GM23338 (cell line): ENCODE measurements around the gene ZNF429. TPM values are rescaled to one million over a fixed set of nuclear protein-coding genes. Genes with fewer than 3 reads are reported as not detected.

Experiments used
- ATAC-seq: fragments of 200-7000 bp; cut with Tn5 transposase; 3 replicates; pipeline ENCODE4 v1.9.1; 2020
- DNase-seq: peaks from one replicate; pipeline ENCODE4 v3.0.0-alpha.2; 2015; ENCODE audit warnings: low spot score
- H2AFZ ChIP-seq: fragments of 200-600 bp; sonication (generic); 2 replicates; pipeline ENCODE4 v1.8.0; 2016; ENCODE audit warnings: antibody characterized with exemption, mild to moderate bottlenecking, moderate library complexity
- H3F3A ChIP-seq: fragments of 200-600 bp; sonication (generic); replicated peaks from 2 replicates; pipeline ENCODE4 v1.8.0; 2017; ENCODE audit warnings: antibody characterized with exemption, mixed run types, low read depth
- H3K27ac ChIP-seq: fragments of 200-600 bp; sonication (generic); 2 replicates; pipeline ENCODE4 v1.6.1; 2016; ENCODE audit warnings: low read depth
- H3K27me3 ChIP-seq: fragments of 200-600 bp; sonication (generic); 2 replicates; pipeline ENCODE4 v1.8.0; 2016; ENCODE audit warnings: mild to moderate bottlenecking, mixed run types, moderate library complexity; ENCODE audit not compliant: insufficient read depth
- H3K36me3 ChIP-seq: fragments of 200-600 bp; sonication (generic); 2 replicates; pipeline ENCODE4 v1.8.0; 2016; ENCODE audit warnings: mild to moderate bottlenecking; ENCODE audit not compliant: insufficient read depth
- H3K4me1 ChIP-seq: fragments of 200-600 bp; sonication (generic); 2 replicates; pipeline ENCODE4 v1.8.0; 2016; ENCODE audit warnings: mild to moderate bottlenecking, moderate library complexity; ENCODE audit not compliant: insufficient read depth
- H3K4me2 ChIP-seq: fragments of 200-600 bp; sonication (generic); 2 replicates; pipeline ENCODE4 v1.7.1; 2017; ENCODE audit warnings: mixed run types
- H3K4me3 ChIP-seq: fragments of 200-600 bp; sonication (generic); 2 replicates; pipeline ENCODE4 v1.6.1; 2016; ENCODE audit warnings: mixed run types
- H3K79me2 ChIP-seq: fragments of 200-600 bp; sonication (generic); replicated peaks from 2 replicates; pipeline ENCODE4 v1.8.0; 2017; ENCODE audit warnings: mild to moderate bottlenecking; ENCODE audit not compliant: insufficient read depth
- H3K9me2 ChIP-seq: fragments of 200-600 bp; sonication (generic); 2 replicates; pipeline ENCODE4 v1.8.0; 2017; ENCODE audit not compliant: insufficient read depth
- H4K20me1 ChIP-seq: fragments of 200-600 bp; sonication (generic); replicated peaks from 2 replicates; pipeline ENCODE4 v1.8.0; 2017; ENCODE audit warnings: mild to moderate bottlenecking; ENCODE audit not compliant: insufficient read depth
- H3K27ac Mint-ChIP-seq: 2 replicates; pipeline ENCODE4 v1.8.0; 2020; ENCODE audit warnings: inconsistent platforms, mild to moderate bottlenecking, moderate library complexity, mixed read lengths
- H3K27me3 Mint-ChIP-seq: 3 replicates; pipeline ENCODE4 v1.8.0; 2022; ENCODE audit warnings: low read depth, mild to moderate bottlenecking, moderate library complexity, mixed read lengths, inconsistent platforms; ENCODE audit not compliant: insufficient read depth, poor library complexity
- H3K36me3 Mint-ChIP-seq: 3 replicates; pipeline ENCODE4 v1.8.0; 2021; ENCODE audit warnings: low read depth, mild to moderate bottlenecking, inconsistent platforms, moderate library complexity, mixed read lengths
- H3K4me1 Mint-ChIP-seq: 3 replicates; pipeline ENCODE4 v1.8.0; 2020; ENCODE audit warnings: mild to moderate bottlenecking, inconsistent platforms, mixed read lengths
- H3K4me3 Mint-ChIP-seq: 3 replicates; pipeline ENCODE4 v1.8.0; 2021; ENCODE audit warnings: moderate library complexity, mild to moderate bottlenecking, inconsistent platforms, mixed read lengths
- H3K9me3 Mint-ChIP-seq: 3 replicates; pipeline ENCODE4 v1.8.0; 2020; ENCODE audit warnings: moderate library complexity, mild to moderate bottlenecking, inconsistent platforms, mixed read lengths
- CREB1 ChIP-seq: fragments of 250-450 bp; sonication (Bioruptor Pico); IDR thresholded peaks from 2 replicates; pipeline ENCODE4 v1.5.0; 2020; ENCODE audit warnings: low read depth, mild to moderate bottlenecking, moderate library complexity
- EZH2 ChIP-seq: fragments of 200-600 bp; sonication (generic); IDR thresholded peaks from one replicate; pipeline ENCODE4 v1.8.0; 2017; ENCODE audit warnings: antibody characterized with exemption, mild to moderate bottlenecking, low read depth; ENCODE audit not compliant: unreplicated experiment
- JUNB ChIP-seq: IDR thresholded peaks from one replicate; pipeline ENCODE4 v1.6.1; 2016; ENCODE audit warnings: antibody characterized with exemption; ENCODE audit not compliant: unreplicated experiment
- NANOG ChIP-seq: IDR thresholded peaks from 2 replicates; pipeline ENCODE4 v1.6.1; 2016; ENCODE audit warnings: antibody characterized with exemption, borderline replicate concordance
- STAT1 ChIP-seq: IDR thresholded peaks from one replicate; pipeline ENCODE4 v1.6.1; 2016; ENCODE audit warnings: antibody characterized with exemption; ENCODE audit not compliant: unreplicated experiment
- ZNF114 ChIP-seq: fragments of 250-450 bp; sonication (Bioruptor Pico); IDR thresholded peaks from 2 replicates; pipeline ENCODE4 v1.5.0; 2020; ENCODE audit warnings: mild to moderate bottlenecking, moderate library complexity
- ZNF462 ChIP-seq: fragments of 250-450 bp; sonication (Bioruptor Pico); IDR thresholded peaks from 2 replicates; pipeline ENCODE4 v1.5.0; 2020; ENCODE audit warnings: mild to moderate bottlenecking, moderate library complexity
- polyA plus RNA-seq: library from polyadenylated mRNA; unstranded; fragments of >200 nt; fragmentation: Nextera tagmentation; extraction: Ambion mirVana; gene quantifications from 2 replicates; pipeline ENCODE4 v1.2.1, GENCODE V29; 2016
- total RNA-seq: library from RNA; depleted of rRNA; stranded (reverse); fragments of >200 nt; shearing (Covaris generic); gene quantifications from 2 replicates; pipeline ENCODE4 v1.2.3, GENCODE V29; 2014

The ZNF429 gene
- total and polyA plus RNA-seq, 2 experiments from 2014 or later: 13.4 to 18.9 TPM

GRCh38 chr19:21487969-21488368 is 17.4 kb upstream of the ZNF429 start:
- DNase-seq: no peak
- TF ChIP-seq NANOG (no peak), ZNF114 (CRISPR knock-in tag) (no peak), EZH2 (no peak), JUNB (no peak), CREB1 (CRISPR knock-in tag) (no peak), STAT1 (no peak), ZNF462 (CRISPR knock-in tag) (no peak)
- no peaks in the 10 kb centered on the region for H3F3A ChIP-seq
- peaks cover 7% of the 10 kb centered on the region for H3K27me3 ChIP-seq
- no peak for ATAC-seq
- no peak overlapping the region for H3K4me2 ChIP-seq
- H3K27ac ChIP-seq: no peak overlapping the region
- Mint-ChIP-seq H3K9me3 (peaks cover 68% of the 10 kb centered on the region), H3K4me3 (no peak overlapping the region), H3K27me3 (peaks cover 1% of the 10 kb centered on the region), H3K4me1 (no peaks in the 10 kb centered on the region), H3K36me3 (peaks cover 52% of the 10 kb centered on the region), H3K27ac (no peak overlapping the region)
- H3K36me3 ChIP-seq: no peaks in the 10 kb centered on the region
- no peaks in the 10 kb centered on the region; the same call in 1 of the 2 replicates for H4K20me1 ChIP-seq
- no peak overlapping the region for H3K4me3 ChIP-seq
- peaks cover 5% of the 10 kb centered on the region; the same call in 1 of the 2 replicates for H3K79me2 ChIP-seq
- no peak overlapping the region for H2AFZ ChIP-seq
- H3K4me1 ChIP-seq: no peaks in the 10 kb centered on the region
- 0 out of 2 replicates have a peak, but pooled peaks cover 3% of the 10 kb centered on the region for H3K9me2 ChIP-seq

DNA sequence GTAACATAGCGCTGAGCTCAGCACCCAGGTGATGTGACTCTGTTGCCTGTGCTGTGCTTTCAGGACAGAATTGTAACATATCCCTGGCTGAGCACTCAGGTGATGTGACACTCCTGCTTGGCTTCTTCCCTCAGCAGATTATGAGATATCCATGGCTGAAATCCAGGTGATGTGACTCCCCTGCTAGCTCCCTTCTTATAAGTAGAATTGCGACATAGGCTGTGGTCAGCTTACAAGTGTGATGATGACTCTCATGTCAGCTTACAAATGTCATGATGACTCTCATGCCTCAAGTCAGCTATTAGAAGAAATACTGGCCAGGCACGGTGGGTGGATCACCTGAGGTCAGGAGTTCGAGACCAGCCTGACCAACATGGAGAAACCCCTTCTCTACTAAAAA is 14.3 kb upstream of the ZNF429 start:
- Mint-ChIP-seq H3K27ac (no peak overlapping the region), H3K4me1 (no peaks in the 10 kb centered on the region), H3K9me3 (peaks cover 64% of the 10 kb centered on the region), H3K36me3 (peaks cover 49% of the 10 kb centered on the region), H3K27me3 (peaks cover 4% of the 10 kb centered on the region), H3K4me3 (no peak overlapping the region)
- DNase-seq: no peak
- no peak overlapping the region for H3K4me2 ChIP-seq
- H3F3A ChIP-seq: no peaks in the 10 kb centered on the region
- H4K20me1 ChIP-seq: no peaks in the 10 kb centered on the region; the same call in 1 of the 2 replicates
- no peak overlapping the region for H2AFZ ChIP-seq
- H3K36me3 ChIP-seq: 0 out of 2 replicates have a peak, but pooled peaks cover 7% of the 10 kb centered on the region
- TF ChIP-seq ZNF114 (CRISPR knock-in tag) (no peak), EZH2 (no peak)
- no peaks in the 10 kb centered on the region for H3K27me3 ChIP-seq
- 0 out of 2 replicates have a peak, but pooled peaks cover 3% of the 10 kb centered on the region for H3K9me2 ChIP-seq
- H3K79me2 ChIP-seq: no peaks in the 10 kb centered on the region
- ATAC-seq: no peak
- no peak overlapping the region for H3K27ac ChIP-seq
- H3K4me1 ChIP-seq: no peaks in the 10 kb centered on the region
- no peak overlapping the region for H3K4me3 ChIP-seq
